NCI-H2227 (cell line): ENCODE data around the gene HIP1.
"Not testable (repeated sequence)": the region's sequence is repeated elsewhere in the genome, so short reads cannot be mapped to it uniquely, and the experiment has no call there.

Experiments
- DNase-seq: peaks from one replicate; lab custom pipeline; 2025; ENCODE audit not compliant: unreplicated experiment; lab: John Stamatoyannopoulos, UW

HIP1 gene

GRCh38 chr7:75738604-75738974 lies at the start of gene HIP1:
TSS of gene HIP1 (minus strand) at chr7:75738941. CDS start at chr7:75738920, 21 bp downstream.
- no peak for DNase-seq

GRCh38 chr7:75788154-75788847 lies 49.6 kb upstream of the HIP1 start:
- not testable (repeated sequence) for DNase-seq

DNA sequence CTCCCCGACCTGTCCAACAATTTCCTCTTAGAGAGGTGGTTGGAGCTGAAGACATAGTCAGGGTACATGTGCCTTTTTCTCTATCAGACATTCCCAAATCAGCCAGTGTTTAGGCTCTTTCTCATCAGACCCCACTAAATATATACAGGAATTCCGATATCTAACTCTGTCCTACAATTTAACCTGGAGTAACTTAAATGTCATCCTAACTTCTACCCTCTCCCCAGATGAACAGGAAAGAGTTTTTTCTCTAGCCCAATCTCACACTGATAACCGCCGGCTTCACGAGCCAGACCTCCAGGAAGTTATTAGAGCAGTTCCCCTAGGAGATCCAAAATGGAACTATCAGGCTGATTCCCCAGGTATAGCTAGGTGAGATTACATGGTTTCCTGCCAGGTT lies 44.3 kb upstream of the HIP1 start:
- not testable (repeated sequence) for DNase-seq

- DNase-seq, result not testable (repeated sequence)
Measured at GRCh38 chr7:75780647-75781273, 42.0 kb upstream of the HIP1 start.

GRCh38 chr7:75779516-75779915 lies 40.8 kb upstream of the HIP1 start:
- DNase-seq, result not testable (repeated sequence)

DNA sequence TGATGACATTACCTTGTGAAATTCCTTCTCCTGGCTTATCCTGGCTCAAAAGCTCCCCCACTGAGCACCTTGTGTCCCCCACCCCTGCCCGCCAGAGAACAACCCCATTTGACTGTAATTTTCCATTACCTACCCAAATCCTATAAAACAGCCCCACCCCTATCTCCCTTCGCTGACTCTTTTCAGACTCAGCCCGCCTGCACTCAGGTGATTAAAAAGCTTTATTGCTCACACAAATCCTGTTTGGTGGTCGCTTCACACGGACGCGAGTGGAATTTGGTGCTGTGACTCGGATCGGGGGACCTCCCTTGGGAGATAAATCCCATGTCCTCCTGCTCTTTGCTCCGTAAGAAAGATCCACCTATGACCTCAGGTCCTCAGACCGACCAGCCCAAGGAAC lies 40.3 kb upstream of the HIP1 start:
- DNase-seq, result not testable (repeated sequence)

GRCh38 chr7:75776295-75776971 lies 37.7 kb upstream of the HIP1 start:
- DNase-seq, result no peak

DNA sequence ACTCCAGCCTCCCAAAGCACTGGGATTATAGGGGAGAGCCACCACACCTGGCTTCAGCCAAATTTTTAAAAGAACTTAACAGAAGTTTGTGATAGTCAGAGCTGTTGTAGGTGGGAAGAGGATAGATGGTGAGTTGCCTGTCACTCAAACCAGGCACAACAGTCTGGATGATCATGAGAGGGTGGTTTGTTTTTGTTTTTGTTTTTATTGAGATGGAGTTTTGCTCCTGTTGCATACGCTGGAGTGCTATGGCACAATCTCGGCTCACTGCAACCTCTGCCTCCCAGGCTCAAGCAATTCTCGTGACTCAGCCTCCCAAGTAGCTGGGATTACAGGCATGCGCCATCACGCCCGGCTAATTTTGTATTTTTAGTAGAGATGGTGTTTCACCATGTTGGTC lies 35.2 kb upstream of the HIP1 start:
- DNase-seq, result not testable (repeated sequence)

DNA sequence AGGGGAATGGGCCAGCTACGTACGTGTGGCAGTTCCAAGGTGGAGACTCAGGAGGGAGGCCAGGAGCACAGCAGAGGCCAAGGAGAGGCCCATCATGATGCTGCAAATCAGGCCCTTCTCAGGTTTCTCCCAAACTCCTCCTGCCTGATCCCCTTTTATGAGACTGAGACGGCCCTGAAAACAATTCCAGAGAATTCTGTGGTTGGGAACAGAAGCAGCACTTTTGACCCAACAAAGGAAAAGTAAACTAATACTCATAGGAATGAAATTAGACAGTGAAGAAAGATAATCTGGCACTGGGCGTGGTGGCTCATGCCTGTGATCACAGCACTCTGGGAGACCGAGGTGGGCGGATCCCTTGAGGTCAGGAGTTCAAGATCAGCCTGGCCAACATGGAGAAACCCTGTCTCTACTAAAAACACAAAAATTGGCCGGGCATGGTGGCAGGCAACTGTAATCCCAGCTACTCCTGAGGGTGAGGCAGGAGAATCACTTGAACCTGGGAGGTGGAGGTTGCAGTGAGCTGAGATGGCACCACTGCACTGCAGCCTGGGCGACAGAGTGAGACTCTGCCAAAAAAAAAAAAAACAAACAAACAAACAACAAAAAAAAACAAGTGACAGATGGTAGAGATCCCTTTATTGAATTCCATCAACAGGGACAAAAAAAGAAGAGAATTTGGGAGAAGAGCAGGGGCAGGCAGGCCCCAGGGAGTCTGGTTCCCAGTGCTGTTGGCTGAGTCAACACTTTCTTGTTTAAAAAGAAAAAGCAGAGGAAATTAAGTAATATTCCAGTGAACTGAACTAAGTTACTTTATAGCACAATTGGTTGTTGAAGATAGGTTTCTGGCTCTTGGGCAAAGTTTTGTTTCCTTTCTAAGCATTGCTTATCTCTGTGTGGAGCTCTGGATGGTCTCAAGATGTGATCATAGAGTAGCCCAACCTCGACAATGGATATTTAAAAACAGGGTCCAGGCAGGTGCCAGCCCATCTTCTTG lies 33.6 kb upstream of the HIP1 start, which contains the start of gene CCL26:
TSS of gene CCL26 (minus strand) at position 131 of the 997 bp plus-strand sequence. CDS start at position 96, 35 bp downstream.
- DNase-seq, result no peak

- DNase-seq, result no peak
Measured at GRCh38 chr7:75771224-75771623, 32.5 kb upstream of the HIP1 start.

- DNase-seq, result peak; percentile 59
Measured at GRCh38 chr7:75762350-75762917, 23.7 kb upstream of the HIP1 start.

DNA sequence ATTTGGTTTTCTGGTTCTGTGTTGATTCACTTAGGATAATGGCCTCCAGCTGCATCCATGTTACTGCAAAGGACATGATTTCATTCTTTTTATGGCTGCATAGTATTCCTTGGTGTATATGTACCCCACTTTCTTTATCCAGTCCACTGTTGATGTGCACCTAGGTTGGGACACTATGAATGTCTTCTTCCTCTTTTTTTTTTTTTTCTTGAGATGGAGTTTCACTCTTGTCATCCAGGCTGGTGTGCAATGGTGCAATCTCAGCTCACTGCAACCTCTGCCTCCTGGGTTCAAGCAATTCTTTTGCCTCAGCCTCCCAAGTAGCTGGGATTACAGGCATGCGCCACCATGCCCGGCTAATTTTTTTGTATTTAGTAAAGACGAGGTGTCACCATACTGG lies 23.1 kb upstream of the HIP1 start:
- not testable (repeated sequence) for DNase-seq

DNA sequence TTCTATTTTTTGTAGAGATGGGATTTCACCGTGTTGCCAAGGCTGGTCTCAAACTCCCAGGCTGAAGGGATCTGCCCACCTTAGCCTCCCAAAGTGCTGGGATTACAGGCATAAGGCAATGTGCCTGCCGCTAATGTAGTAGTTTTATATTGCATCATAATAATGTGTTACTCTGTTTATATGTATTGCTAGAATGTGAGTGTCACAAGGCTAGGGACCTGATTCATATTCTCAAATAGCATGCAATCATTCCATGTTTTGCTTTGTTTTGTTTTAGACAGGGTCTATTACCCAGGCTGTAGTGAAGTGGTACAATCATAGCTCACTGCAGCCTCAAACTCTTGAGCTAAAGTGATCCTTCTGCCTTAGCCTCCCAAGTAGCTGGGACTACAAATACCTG lies 19.8 kb upstream of the HIP1 start:
- no peak for DNase-seq

- no peak for DNase-seq
Measured at GRCh38 chr7:75757860-75758259, 19.1 kb upstream of the HIP1 start.

DNA sequence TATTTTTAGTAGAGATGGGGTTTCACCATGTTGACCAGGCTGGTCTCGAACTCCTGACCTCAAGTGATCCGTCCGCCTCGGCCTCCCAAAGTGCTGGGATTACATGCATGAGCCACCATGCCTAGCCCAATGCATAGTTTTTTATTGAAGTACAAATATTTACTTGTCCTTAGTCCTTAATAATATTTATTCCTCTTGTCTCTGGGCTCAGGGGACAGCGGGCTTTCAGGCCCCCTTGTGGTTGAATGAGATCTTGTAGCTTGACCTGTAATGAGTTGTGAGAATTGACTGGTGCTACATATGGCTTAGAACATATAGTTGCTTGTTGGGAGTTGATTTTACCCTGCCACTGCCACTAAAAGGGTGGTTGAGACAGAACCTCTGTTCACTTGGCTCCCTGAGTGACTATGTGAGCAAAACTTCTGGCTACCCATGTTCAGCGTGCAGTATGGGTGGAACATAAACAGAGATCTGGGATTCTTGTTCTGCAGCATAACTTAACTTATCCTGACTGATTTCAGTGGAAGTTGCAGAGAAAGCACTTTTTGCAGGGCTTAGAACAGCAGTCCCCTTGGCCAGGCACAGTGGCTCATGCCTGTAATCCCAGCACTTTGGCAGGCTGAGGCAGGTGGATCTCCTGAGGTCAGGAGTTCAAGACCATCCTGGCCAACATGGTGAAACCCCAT lies 18.4 kb upstream of the HIP1 start:
- peak; percentile 13 for DNase-seq

GRCh38 chr7:75756206-75756990 lies 17.7 kb upstream of the HIP1 start:
- DNase-seq, result no peak

DNA sequence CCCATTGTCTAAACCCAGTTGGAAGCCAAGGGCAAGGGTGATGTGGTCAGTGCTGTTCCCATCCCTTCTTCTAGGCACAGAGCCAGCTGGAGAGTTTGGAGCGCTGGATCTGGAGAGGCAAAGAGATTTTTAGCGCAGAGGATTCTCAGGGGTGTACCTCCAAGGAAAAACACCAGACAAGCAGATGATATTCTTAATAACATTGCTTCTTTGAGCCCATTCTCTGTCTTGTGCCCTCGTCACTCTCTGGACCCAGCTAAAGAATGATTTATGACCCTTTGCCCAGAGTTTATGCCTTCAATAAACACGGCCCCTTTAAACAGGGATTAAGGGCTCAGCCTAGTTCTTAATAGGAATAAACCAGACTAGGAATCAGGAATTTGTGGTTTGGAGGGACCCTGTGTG lies 4.7 kb upstream of the HIP1 start:
- DNase-seq, result no peak

DNA sequence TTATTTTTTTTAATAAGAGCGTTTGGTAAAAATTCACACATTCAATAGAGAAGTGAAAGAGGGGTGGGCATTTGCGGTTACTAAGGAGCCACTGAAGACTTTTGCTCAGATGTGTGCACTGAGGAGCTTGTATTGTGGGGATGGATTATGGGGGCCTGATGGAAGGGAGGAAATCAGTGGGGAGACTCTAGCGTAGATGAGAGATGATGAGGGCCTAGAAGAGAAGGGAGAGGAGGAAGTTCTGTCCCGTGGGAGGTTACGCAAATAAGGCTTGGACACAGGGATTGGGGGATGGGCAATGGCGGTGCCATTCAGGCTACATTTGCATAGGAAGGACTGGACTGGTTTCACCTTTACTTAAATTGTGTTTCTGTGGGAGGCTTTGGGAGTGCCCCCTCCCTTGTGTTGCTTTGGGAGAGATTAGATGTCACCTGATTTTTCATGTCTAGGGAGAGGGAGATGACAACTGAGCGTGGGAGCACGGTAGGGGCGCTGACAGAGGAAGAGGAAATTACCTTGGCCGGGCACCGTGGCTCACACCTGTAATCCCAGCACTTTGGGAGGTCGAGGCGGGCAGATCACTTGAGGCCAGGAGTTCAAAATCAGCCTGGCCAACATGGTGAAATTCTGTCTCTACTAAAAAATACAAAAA lies 2.2 kb upstream of the HIP1 start:
- DNase-seq, result no peak
